Measurements from ENCODE around the gene SIRT7. TPM values are rescaled to one million over a fixed set of nuclear protein-coding genes. Genes with fewer than 3 reads are reported as not detected.

Gene SIRT7
- total RNA-seq, 1 experiment from 2014 or later = 46.1 TPM

GRCh38 chr17:81901167-81902022, 16.6 kb downstream of the SIRT7 start:
- in situ Hi-C loops (cut with HindIII; ENCODE audit: low pct_unique_long_range_greater_than_20kb, low sequenced_read_pairs) = no loop called here

DNA sequence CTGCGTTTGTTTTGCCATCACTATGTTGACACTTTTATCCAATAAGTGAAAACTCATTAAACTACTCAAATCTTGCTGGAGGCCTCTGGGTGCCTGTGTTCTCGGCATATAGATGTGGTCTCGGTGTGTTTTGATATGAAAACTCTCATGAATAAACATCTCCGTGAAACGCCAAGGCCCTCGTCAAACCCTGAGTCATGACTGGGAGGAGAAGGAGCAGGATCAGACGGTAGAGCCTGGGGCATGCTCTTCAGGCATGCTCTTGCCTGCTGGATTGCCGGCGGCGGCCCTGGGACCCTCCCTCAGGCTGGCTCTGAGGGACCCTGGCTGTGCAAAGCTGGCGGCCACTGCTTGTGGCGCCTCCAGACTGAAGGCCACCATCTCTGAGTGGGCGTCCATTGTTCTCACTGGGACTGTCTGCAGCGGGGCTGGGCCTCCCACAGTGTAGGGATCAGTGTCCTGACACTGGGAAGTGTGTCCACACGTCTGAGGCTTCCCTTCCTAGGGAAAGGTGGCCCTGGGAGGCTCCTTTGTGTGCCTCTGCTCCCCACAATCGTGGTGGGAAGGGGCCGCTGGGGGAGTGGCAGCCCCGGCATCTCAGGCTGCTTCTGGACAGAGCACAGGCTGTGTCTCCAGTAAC, 17.7 kb downstream of the SIRT7 start:
- in situ Hi-C loops (cut with HindIII; ENCODE audit: low pct_unique_long_range_greater_than_20kb, low sequenced_read_pairs) = no loop called here
- DNase-seq (ENCODE audit: low read depth) = no peak

More at GRCh38 chr17:81901167-81902022, 16.6 kb downstream of the SIRT7 start:
- no peak for DNase-seq (ENCODE audit: low read depth)

GRCh38 chr17:81899514-81900166, 18.3 kb downstream of the SIRT7 start:
- in situ Hi-C loops (cut with HindIII; ENCODE audit: low pct_unique_long_range_greater_than_20kb, low sequenced_read_pairs) = no loop called here
- DNase-seq (ENCODE audit: low read depth) = no peak

GRCh38 chr17:81898885-81899284, 19.1 kb downstream of the SIRT7 start:
- in situ Hi-C loops (cut with HindIII; ENCODE audit: low pct_unique_long_range_greater_than_20kb, low sequenced_read_pairs) = no loop called here
- DNase-seq (ENCODE audit: low read depth) = no peak

GRCh38 chr17:81898029-81898866, 19.7 kb downstream of the SIRT7 start:
- in situ Hi-C loops (cut with HindIII; ENCODE audit: low pct_unique_long_range_greater_than_20kb, low sequenced_read_pairs) = no loop called here
- DNase-seq (ENCODE audit: low read depth) = peak; percentile 80

DNA sequence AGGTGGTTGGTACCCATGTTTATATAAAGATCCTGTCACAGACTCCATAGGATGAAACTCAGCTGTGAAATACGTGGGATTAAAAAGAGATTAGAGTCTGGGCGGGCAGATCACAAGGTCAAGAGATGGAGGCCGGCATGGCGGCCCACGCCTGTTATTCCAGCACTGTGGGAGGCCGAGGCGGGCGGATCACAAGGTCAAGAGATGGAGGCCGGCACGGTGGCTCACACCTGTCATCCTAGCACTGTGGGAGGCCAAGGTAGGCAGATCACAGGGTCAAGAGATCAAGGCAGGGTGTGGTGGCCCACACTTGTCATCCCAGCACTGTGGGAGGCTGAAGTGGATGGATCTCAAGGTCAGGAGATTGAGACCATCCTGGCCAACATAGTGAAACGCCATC, 22.6 kb downstream of the SIRT7 start:
- DNase-seq (ENCODE audit: low read depth) = no peak
- in situ Hi-C loops (cut with HindIII; ENCODE audit: low pct_unique_long_range_greater_than_20kb, low sequenced_read_pairs) = no loop called here

- no peak for DNase-seq (ENCODE audit: low read depth)
- in situ Hi-C loops (cut with HindIII; ENCODE audit: low pct_unique_long_range_greater_than_20kb, low sequenced_read_pairs) = no loop called here
Observed at GRCh38 chr17:81891303-81891552, 26.7 kb downstream of the SIRT7 start.

DNA sequence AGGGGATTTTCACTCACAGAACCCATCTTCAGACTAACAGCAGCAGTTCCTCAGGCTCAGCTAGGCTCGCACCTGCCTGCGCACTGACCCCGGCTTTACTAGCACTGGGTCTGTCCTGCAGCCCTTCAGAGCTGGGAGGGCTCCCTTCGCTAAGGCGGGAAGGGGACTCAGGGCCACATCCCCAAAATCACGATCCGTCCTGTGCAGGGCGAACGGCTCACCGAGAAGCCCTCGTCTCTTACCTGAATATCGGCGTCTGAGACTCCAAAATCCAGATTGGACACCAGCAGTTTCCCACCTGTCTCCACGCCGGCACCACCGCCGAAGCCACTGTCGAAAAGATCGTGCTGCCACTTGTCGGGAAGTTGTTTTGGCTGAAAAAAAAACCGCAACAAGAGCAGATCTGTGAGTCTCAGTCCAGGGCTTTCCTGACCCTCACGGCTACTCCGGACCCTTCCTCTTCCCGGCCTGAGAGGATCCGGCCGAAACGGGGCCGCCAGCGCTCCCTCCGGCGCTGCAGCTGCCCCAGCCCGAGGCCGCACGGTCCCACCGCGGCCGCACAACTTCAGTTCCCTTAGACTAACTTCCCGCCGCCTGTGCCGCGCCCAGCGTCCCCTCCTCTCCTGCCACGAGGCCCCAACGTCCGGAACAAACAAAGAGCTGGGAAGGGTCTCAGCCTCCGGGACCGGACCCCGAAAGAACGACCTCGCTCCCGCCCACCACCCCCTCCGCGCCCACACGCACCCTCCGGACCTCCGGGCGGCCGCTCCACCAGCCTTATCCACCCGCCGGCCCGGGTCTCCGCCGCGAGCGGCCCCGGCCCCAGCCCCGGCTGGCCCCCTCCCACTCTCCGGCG, 27.3 kb downstream of the SIRT7 start:
- in situ Hi-C loops (cut with HindIII; ENCODE audit: low pct_unique_long_range_greater_than_20kb, low sequenced_read_pairs) = no loop called here
- DNase-seq (ENCODE audit: low read depth) = no peak

GRCh38 chr17:81889602-81890001, 28.4 kb downstream of the SIRT7 start:
- no peak for DNase-seq (ENCODE audit: low read depth)
- in situ Hi-C loops (cut with HindIII; ENCODE audit: low pct_unique_long_range_greater_than_20kb, low sequenced_read_pairs) = no loop called here

- DNase-seq (ENCODE audit: low read depth) = no peak
- in situ Hi-C loops (cut with HindIII; ENCODE audit: low pct_unique_long_range_greater_than_20kb, low sequenced_read_pairs) = no loop called here
Observed at GRCh38 chr17:81888988-81889595, 28.9 kb downstream of the SIRT7 start.

- in situ Hi-C loops (cut with HindIII; ENCODE audit: low pct_unique_long_range_greater_than_20kb, low sequenced_read_pairs) = no loop called here
- DNase-seq (ENCODE audit: low read depth) = no peak
Observed at GRCh38 chr17:81888105-81888987, 29.6 kb downstream of the SIRT7 start.

DNA sequence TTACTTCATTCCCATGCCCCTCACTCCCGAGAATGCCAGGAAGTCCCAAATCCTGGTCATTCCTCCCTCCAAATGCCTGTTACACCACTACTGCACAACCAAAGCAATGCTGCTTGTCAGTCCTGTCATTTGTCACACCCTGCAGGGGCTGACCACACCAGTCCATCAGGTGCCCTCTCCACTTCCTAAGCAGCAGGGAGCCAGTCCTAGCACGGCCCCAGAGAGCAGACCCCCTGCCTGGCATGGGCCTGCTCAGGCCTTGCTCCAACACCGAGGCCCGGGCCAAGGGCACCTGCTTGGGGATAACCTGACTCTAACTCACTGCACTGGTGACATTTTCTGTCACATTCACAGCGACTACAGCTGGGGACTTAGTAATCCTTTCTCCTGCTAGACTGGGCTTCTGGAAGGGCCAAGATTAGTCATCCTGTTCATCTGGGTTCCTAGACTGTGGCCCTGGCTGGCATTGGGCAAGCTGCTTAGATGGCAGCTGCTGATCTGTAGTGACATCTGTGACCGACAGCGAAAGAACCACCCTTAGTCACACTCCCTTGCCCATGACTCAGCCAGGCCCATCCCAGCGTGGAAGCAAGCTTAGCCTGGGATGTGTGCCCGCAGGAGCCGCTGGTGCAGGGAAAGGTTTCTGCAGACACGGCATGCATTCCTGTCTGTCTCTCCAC, 32.0 kb downstream of the SIRT7 start:
- in situ Hi-C loops (cut with HindIII; ENCODE audit: low pct_unique_long_range_greater_than_20kb, low sequenced_read_pairs) = no loop called here
- peak; percentile 93 for DNase-seq (ENCODE audit: low read depth)

DNA sequence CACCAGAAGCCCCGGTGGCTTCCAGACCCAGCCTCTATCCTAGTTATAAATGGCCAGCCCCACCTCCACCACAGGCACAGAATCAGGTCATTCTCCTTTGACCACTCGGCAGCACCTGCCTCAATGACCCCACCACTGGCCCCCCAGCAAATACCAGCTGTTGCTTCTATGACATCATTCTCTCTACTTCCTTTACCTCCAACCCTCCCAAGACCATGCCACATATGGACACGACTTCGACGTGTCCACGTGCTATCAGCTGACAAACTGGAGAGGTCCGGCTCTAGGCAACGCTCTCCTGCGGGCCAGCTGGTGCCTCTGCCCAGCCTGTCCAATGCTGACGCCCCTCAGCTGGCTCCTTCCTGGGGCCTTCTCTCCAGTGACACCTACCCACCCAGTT, 32.5 kb downstream of the SIRT7 start:
- in situ Hi-C loops (cut with HindIII; ENCODE audit: low pct_unique_long_range_greater_than_20kb, low sequenced_read_pairs) = no loop called here
- no peak for DNase-seq (ENCODE audit: low read depth)

DNA sequence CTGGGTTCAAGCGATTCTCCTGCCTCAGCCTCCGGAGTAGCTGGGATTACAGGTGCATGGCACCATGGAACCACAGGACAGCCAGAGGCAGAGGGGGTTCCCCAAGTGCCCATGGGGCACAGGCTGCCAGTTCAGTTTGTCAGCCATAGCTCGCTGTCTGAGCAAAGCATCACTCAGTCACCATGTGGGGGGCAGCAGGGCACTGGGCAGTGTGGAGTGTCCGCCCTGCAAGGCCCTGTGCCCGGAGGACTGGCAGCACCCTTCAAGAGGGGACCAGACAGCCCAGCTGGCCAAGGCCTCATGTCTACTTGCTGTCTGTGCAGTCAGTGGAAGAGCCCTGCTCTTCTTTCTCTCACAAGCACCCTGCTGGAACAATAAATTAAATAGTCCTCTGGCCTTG, 33.0 kb downstream of the SIRT7 start:
- in situ Hi-C loops (cut with HindIII; ENCODE audit: low pct_unique_long_range_greater_than_20kb, low sequenced_read_pairs) = no loop called here
- no peak for DNase-seq (ENCODE audit: low read depth)

- DNase-seq (ENCODE audit: low read depth) = no peak
- in situ Hi-C loops (cut with HindIII; ENCODE audit: low pct_unique_long_range_greater_than_20kb, low sequenced_read_pairs) = no loop called here
Observed at GRCh38 chr17:81884520-81884919, 33.5 kb downstream of the SIRT7 start.

- DNase-seq (ENCODE audit: low read depth) = no peak
- in situ Hi-C loops (cut with HindIII; ENCODE audit: low pct_unique_long_range_greater_than_20kb, low sequenced_read_pairs) = no loop called here
Observed at GRCh38 chr17:81879121-81879520, 38.9 kb downstream of the SIRT7 start.
